ENCODE results near the gene MYO5C.

DNA sequence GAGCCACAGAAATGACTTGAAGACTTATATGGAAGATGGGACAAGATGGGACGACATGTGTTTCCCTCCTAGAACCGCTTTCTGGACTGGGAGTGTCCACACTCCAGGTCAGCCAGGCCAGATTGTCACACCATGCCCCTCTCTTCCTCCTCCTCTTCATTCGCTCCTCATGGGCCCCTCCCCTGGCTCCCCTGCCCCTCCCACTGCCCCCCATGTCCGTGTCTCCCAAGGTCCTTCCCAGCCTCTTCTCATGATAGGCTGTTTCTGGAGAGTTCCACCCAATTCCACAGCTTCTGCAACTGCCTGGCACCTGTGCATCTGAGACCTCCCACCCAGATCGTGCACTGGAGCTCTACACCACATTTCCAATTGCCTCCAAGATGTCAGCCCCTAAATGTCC, 6.6 kb downstream of the MYO5C start:
- TF ChIP-seq POLR2A (IDR thresholded peaks at IDR 0.05) = no peak
- TF ChIP-seq, protein P1, sequence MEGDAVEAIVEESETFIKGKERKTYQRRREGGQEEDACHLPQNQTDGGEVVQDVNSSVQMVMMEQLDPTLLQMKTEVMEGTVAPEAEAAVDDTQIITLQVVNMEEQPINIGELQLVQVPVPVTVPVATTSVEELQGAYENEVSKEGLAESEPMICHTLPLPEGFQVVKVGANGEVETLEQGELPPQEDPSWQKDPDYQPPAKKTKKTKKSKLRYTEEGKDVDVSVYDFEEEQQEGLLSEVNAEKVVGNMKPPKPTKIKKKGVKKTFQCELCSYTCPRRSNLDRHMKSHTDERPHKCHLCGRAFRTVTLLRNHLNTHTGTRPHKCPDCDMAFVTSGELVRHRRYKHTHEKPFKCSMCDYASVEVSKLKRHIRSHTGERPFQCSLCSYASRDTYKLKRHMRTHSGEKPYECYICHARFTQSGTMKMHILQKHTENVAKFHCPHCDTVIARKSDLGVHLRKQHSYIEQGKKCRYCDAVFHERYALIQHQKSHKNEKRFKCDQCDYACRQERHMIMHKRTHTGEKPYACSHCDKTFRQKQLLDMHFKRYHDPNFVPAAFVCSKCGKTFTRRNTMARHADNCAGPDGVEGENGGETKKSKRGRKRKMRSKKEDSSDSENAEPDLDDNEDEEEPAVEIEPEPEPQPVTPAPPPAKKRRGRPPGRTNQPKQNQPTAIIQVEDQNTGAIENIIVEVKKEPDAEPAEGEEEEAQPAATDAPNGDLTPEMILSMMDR (IDR thresholded peaks at IDR 0.05) = no peak
